OCI-LY7 (cell line): ENCODE measurements around the gene CRACR2B. TPM values are rescaled to one million over a fixed set of nuclear protein-coding genes. Genes with fewer than 3 reads are reported as not detected.

ENCODE experiments used
- BruUV-seq: library from RNA; stranded (reverse); fragments of 400-500 nt; replicated peaks from 2 replicates; lab custom pipeline; 2021; lab: Mats Ljungman, UMichigan
- CTCF ChIA-PET: fragments of 300-600 bp; sonication (Branson Sonifier 250); formaldehyde crosslinking; loops from one replicate; lab custom pipeline; 2022; ENCODE audit warnings: antibody characterized with exemption; ENCODE audit not compliant: unreplicated experiment; lab: Charles Lee
- POLR2A ChIA-PET: fragments of 300-600 bp; sonication (Branson Sonifier 250); formaldehyde crosslinking; loops from one replicate; lab custom pipeline; 2022; ENCODE audit warnings: antibody characterized with exemption; lab: Charles Lee
- DNase-seq: peaks from one replicate; pipeline ENCODE4 v3.0.0-alpha.2; 2015; ENCODE audit warnings: low spot score
- H2AFZ ChIP-seq: fragments of 200-600 bp; sonication (generic), shearing (Covaris generic); 2 replicates; pipeline ENCODE4 v1.6.1; 2014; ENCODE audit warnings: mild to moderate bottlenecking, antibody characterized with exemption, low read length, moderate library complexity
- H3K27ac ChIP-seq: fragments of 200-600 bp; sonication (generic); 2 replicates; pipeline ENCODE4 v1.5.1; 2014; ENCODE audit warnings: mixed run types, low read depth, mild to moderate bottlenecking, moderate library complexity, low read length, inconsistent platforms; ENCODE audit not compliant: poor library complexity, severe bottlenecking
- H3K36me3 ChIP-seq: fragments of 200-600 bp; sonication (generic); 2 replicates; pipeline ENCODE4 v1.6.1; 2014; ENCODE audit warnings: mild to moderate bottlenecking, antibody characterized with exemption, low read length, moderate library complexity, mixed read lengths; ENCODE audit not compliant: insufficient read depth
- H3K4me1 ChIP-seq: fragments of 200-600 bp; sonication (generic); 2 replicates; pipeline ENCODE4 v1.5.1; 2014; ENCODE audit warnings: mild to moderate bottlenecking, low read length; ENCODE audit not compliant: insufficient read depth, poor library complexity, severe bottlenecking
- H3K4me2 ChIP-seq: fragments of 200-600 bp; sonication (generic); 2 replicates; pipeline ENCODE4 v1.6.1; 2014; ENCODE audit warnings: mild to moderate bottlenecking, low read length
- H3K4me3 ChIP-seq: fragments of 200-600 bp; sonication (generic); 2 replicates; pipeline ENCODE4 v1.5.1; 2014; ENCODE audit warnings: mild to moderate bottlenecking, low read depth, low read length; ENCODE audit not compliant: poor library complexity, severe bottlenecking
- H3K79me2 ChIP-seq: fragments of 200-600 bp; sonication (generic); 2 replicates; pipeline ENCODE4 v1.6.1; 2016; ENCODE audit warnings: low read depth, mild to moderate bottlenecking, low read length, moderate library complexity, mixed read lengths; ENCODE audit not compliant: insufficient read depth
- H3K9me2 ChIP-seq: fragments of 200-600 bp; sonication (generic); 2 replicates; pipeline ENCODE4 v1.6.1; 2016; ENCODE audit warnings: mild to moderate bottlenecking, low read length, mixed read lengths; ENCODE audit not compliant: insufficient read depth
- H3K9me3 ChIP-seq: fragments of 200-600 bp; sonication (generic); 2 replicates; pipeline ENCODE4 v1.6.1; 2014; ENCODE audit warnings: mild to moderate bottlenecking, mixed run types, low read length, mixed read lengths
- H4K20me1 ChIP-seq: fragments of 200-600 bp; sonication (generic); 2 replicates; pipeline ENCODE4 v1.6.1; 2014; ENCODE audit warnings: mild to moderate bottlenecking, antibody characterized with exemption, low read length, moderate library complexity, mixed read lengths; ENCODE audit not compliant: insufficient read depth
- EZH2phosphoT487 ChIP-seq: fragments of 200-600 bp; sonication (generic); IDR thresholded peaks from 2 replicates; pipeline ENCODE4 v1.6.1; 2018; ENCODE audit warnings: low read depth, borderline replicate concordance, mild to moderate bottlenecking, mixed run types, antibody characterized with exemption, low read length, moderate library complexity, mixed read lengths
- intact Hi-C: fragments of 100-400 bp; cut with micrococcal nuclease; formaldehyde crosslinking; loops from one replicate; pipeline ENCODE4 v1.10.0; 2022; ENCODE audit not compliant: unreplicated experiment
- total RNA-seq, 2 experiments: library from RNA; depleted of rRNA in 1 of 2; stranded (reverse); fragments of >200 nt in 1 of 2; shearing (Covaris generic) in 1 of 2; gene quantifications; 2 replicates each; pipeline ENCODE4 v1.2.3, GENCODE V29; 2014 to 2022
- TF ChIP-seq, protein P1 (sequence below): fragments of 200-600 bp; sonication (generic); conservative IDR thresholded peaks from 2 replicates; pipeline ENCODE4 v1.5.1; 2014; ENCODE audit warnings: mild to moderate bottlenecking, antibody characterized with exemption, low read length, moderate library complexity, mixed read lengths

CRACR2B gene
- total RNA-seq, 2 experiments from 2014 or later, result 2.8 to 20.1 TPM

- TF ChIP-seq EZH2phosphoT487, result no peak
- TF ChIP-seq, protein P1, sequence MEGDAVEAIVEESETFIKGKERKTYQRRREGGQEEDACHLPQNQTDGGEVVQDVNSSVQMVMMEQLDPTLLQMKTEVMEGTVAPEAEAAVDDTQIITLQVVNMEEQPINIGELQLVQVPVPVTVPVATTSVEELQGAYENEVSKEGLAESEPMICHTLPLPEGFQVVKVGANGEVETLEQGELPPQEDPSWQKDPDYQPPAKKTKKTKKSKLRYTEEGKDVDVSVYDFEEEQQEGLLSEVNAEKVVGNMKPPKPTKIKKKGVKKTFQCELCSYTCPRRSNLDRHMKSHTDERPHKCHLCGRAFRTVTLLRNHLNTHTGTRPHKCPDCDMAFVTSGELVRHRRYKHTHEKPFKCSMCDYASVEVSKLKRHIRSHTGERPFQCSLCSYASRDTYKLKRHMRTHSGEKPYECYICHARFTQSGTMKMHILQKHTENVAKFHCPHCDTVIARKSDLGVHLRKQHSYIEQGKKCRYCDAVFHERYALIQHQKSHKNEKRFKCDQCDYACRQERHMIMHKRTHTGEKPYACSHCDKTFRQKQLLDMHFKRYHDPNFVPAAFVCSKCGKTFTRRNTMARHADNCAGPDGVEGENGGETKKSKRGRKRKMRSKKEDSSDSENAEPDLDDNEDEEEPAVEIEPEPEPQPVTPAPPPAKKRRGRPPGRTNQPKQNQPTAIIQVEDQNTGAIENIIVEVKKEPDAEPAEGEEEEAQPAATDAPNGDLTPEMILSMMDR, result no peak
- Histone ChIP-seq H3K79me2 (no peaks in the 10 kb centered on the region), H3K9me2 (no peaks in the 10 kb centered on the region), H3K36me3 (no peaks in the 10 kb centered on the region), H2AFZ (no peak overlapping the region), H3K4me2 (no peak overlapping the region), H3K4me3 (no peak overlapping the region), H3K9me3 (no peaks in the 10 kb centered on the region), H4K20me1 (no peaks in the 10 kb centered on the region), H3K4me1 (peaks cover 32% of the 10 kb centered on the region), H3K27ac (no peak overlapping the region)
- ChIA-PET CTCF (no interaction called here), POLR2A (no interaction called here)
- TSS peak; percentile 52 for BruUV-seq
- intact Hi-C loops, result no loop called here
- no peak for DNase-seq
Measured at GRCh38 chr11:824292-824880, 3.3 kb upstream of the CRACR2B start.

DNA sequence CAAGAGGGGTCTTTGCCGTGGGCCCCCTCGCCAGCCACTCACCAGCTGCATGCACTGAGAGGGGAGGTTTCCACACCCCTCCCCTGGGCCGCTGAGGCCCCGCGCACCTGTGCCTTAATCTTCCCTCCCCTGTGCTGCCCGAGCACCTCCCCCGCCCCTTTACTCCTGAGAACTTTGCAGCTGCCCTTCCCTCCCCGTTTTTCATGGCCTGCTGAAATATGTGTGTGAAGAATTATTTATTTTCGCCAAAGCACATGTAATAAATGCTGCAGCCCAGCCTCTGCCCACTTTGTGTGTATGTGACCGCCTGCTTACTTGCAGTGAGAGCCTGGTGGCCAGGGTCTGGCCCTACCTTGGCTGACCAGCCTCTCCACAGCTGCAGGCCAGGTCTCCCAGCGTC is 2.8 kb upstream of the CRACR2B start:
- peaks cover 38% of the 10 kb centered on the region for H3K4me1 ChIP-seq
- no peak overlapping the region for H3K27ac ChIP-seq
- CTCF ChIA-PET, result no interaction called here
- no peak for TF ChIP-seq EZH2phosphoT487
- TF ChIP-seq, protein P1, result no peak
- no peak for DNase-seq
- POLR2A ChIA-PET, result no interaction called here
- H3K9me2 ChIP-seq, result no peaks in the 10 kb centered on the region
- BruUV-seq, result no TSS peak
- H4K20me1 ChIP-seq, result no peaks in the 10 kb centered on the region
- H3K36me3 ChIP-seq, result no peaks in the 10 kb centered on the region
- intact Hi-C loops, result no loop called here
- no peaks in the 10 kb centered on the region for H3K79me2 ChIP-seq
- H3K9me3 ChIP-seq, result no peaks in the 10 kb centered on the region
- no peak overlapping the region for H3K4me3 ChIP-seq
- no peak overlapping the region for H2AFZ ChIP-seq
- no peak overlapping the region for H3K4me2 ChIP-seq

- ChIA-PET CTCF (no interaction called here), POLR2A (no interaction called here)
Measured at GRCh38 chr11:825366-826226, 2.1 kb upstream of the CRACR2B start.

More at GRCh38 chr11:825366-826226, 2.1 kb upstream of the CRACR2B start:
- no peak for DNase-seq
- Histone ChIP-seq H3K9me3 (no peaks in the 10 kb centered on the region), H3K4me1 (peaks cover 39% of the 10 kb centered on the region), H3K27ac (no peak overlapping the region), H4K20me1 (no peaks in the 10 kb centered on the region), H3K79me2 (no peaks in the 10 kb centered on the region), H3K9me2 (no peaks in the 10 kb centered on the region), H2AFZ (no peak overlapping the region), H3K36me3 (no peaks in the 10 kb centered on the region), H3K4me2 (no peak overlapping the region), H3K4me3 (no peak overlapping the region)
- intact Hi-C loops, result no loop called here
- TF ChIP-seq, protein P1, result no peak
- no peak for TF ChIP-seq EZH2phosphoT487
- BruUV-seq, result no TSS peak
